DND-41 (cell line): ENCODE data around the gene SPATS2L.

Experiments used
- CTCF ChIP-seq: IDR thresholded peaks from 2 replicates; pipeline ENCODE4 v1.5.1; 2012; ENCODE audit warnings: borderline replicate concordance, low read length, moderate library complexity, mild to moderate bottlenecking; ENCODE audit not compliant: poor library complexity, severe bottlenecking; ENCODE audit errors: extremely low read depth
- EZH2 ChIP-seq: IDR thresholded peaks from 3 replicates; pipeline ENCODE4 v1.6.1; 2012; ENCODE audit warnings: borderline replicate concordance, low read depth, mild to moderate bottlenecking, moderate library complexity, low read length, inconsistent platforms; ENCODE audit not compliant: severe bottlenecking

DNA sequence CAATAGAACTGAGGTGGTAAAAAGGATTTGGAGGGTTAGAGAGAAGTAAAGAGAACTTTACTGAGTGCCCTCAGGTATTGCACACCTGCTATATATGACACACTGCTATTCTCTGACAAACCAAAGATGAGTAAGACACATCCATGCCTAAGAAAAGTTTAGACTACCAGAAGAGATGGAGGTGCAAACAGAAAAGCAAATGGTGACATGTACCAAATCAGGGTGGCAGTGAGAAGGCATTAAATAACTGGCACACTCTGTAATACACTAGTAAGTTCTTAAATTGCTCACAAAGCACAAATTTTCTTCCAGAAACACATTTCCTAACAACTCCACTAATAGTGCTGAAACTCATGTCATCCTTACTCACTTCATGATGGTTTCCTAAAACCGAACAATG, 114.8 kb downstream of the SPATS2L start:
- TF ChIP-seq EZH2 (no peak), CTCF (no peak)
